HG03442 (cell line): ENCODE measurements around the gene FAM210B.
A peak's percentile ranks its signal among the peaks of the same experiment; 100 is the strongest.
"Not testable (repeated sequence)": the region's sequence is repeated elsewhere in the genome, so short reads cannot be mapped to it uniquely, and the experiment has no call there.

Experiments used
- ATAC-seq: cut with Tn5 transposase; IDR thresholded peaks from one replicate; pipeline ENCODE4 v1.9.1; 2021; ENCODE audit warnings: mild to moderate bottlenecking, moderate library complexity; ENCODE audit not compliant: unreplicated experiment

FAM210B gene

GRCh38 chr20:56391596-56392131, 32.9 kb downstream of the FAM210B start:
- ATAC-seq = peak; percentile 25

GRCh38 chr20:56392132-56392880, 33.5 kb downstream of the FAM210B start, which contains the start of the genes AURKA and CSTF1:
Gene AURKA, minus strand, starts transcription at chr20:56392215. Its CDS starts 4,018 bp downstream, at chr20:56388197.
Gene CSTF1, plus strand, starts transcription at chr20:56392645. Its CDS starts 2,908 bp downstream, at chr20:56395553.
- peak; percentile 91 for ATAC-seq

GRCh38 chr20:56392881-56393482, 34.2 kb downstream of the FAM210B start:
- ATAC-seq = no peak

- no peak for ATAC-seq
Measured at GRCh38 chr20:56393653-56394052, 34.9 kb downstream of the FAM210B start.

- no peak for ATAC-seq
Measured at GRCh38 chr20:56395166-56395565, 36.4 kb downstream of the FAM210B start.

DNA sequence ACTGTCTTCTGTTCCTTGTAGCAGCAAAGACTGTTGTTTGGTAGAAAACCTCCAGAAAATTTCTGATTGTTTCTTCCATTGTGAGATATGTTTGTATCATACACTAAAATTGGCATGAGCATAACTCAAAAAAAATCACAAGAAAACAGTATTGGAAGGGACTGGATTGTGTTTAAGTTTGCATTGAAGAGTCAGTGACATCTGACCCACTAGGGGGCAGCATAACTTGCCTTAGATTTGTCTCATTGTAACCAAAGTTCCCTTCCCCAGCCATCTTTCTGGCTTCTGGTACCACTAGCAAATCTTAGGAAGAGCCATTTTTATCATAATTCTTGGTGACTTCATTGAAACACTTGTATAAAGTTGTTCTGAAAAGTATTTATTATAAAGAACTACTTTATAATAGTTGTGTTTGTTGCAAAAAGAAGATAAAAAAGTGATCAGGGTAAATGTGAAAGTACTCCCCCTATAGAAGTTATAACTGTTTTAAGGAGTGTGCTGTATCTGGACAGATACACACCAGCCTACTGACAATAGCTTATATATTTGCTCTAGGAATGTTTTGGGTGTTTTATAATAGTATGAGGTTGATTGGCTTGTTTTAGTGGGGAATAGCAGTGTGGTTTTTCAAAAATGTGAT, 41.3 kb downstream of the FAM210B start:
- peak; percentile 46 for ATAC-seq

DNA sequence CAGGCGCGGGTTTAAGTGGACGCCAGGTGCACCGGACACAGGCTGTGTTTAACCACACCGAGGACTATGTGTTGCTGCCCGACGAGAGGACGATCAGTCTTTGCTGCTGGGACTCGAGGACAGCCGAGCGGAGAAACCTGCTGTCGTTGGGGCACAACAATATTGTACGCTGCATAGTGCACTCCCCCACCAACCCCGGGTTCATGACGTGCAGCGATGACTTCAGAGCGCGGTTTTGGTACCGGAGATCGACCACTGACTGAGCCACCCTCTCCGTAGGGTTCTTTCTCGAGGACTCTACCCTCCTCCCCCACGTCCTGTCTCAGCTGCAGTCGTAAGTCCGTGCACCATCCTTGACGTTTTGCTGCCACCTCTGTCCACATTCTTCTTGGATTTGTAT, 44.7 kb downstream of the FAM210B start:
- no peak for ATAC-seq

- not testable (repeated sequence) for ATAC-seq
Measured at GRCh38 chr20:56405356-56405755, 46.6 kb downstream of the FAM210B start.

DNA sequence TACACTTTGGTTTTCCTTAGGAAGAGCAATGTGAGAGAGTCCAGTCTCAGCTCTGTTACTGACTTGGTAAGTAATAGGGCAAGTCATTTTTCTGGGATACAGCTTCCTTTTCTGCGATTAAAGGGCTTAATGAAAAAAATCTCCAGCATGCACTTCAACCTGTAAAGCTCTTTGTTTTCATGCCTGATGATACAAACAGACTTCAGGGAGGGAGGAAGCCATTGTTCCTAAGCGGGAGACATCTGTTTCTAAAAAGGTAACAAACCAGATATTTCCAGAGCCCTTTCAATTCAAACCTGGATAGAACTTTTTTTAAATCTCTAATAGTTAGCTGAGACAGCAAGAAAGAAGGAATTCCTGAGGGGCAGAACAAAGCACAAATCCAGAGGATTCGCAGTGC, 48.1 kb downstream of the FAM210B start:
- ATAC-seq = no peak

GRCh38 chr20:56409521-56409920, 50.7 kb downstream of the FAM210B start:
- ATAC-seq = no peak

GRCh38 chr20:56409956-56410355, 51.2 kb downstream of the FAM210B start:
- ATAC-seq = no peak

- not testable (repeated sequence) for ATAC-seq
Measured at GRCh38 chr20:56411287-56411686, 52.5 kb downstream of the FAM210B start.

DNA sequence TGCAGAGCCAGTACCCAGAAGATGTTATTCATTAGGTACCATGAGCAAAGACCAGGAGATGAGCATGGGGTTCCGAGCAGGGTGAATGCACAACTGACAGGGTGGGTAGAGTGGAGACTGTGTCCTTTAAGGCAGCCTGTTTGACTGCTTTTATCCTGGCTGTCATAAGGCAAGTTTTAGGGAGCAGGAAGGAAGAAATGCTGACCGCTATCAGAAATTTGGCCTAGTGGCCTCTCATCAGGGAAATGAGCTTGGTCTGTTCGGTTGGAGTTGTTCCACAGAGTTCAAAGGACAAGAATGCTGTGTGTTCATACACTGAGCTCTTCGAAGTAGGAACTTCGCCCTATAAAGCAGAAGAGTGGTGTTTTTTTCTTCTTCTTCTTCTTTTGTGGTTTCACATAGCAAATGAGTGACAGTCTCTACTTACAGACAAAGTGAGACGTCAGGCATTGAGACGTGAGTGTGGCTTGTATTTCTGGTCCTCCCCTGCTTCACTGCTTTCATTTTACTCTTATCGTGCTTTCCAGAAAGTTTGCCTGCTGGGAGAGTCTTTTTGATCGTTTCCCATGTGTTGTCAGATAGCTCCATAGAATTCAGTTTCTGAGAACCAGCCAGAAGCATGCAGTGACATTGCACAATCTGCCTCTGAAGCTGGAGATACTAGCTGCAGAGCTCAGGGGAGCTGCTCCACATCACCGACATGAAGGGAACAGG, 53.1 kb downstream of the FAM210B start, which contains the start of gene CASS4:
TSS of gene CASS4 (plus strand) at position 502 of the 714 bp plus-strand sequence. CDS start at position 701, 199 bp downstream.
- peak; percentile 38 for ATAC-seq

- no peak for ATAC-seq
Measured at GRCh38 chr20:56412473-56412790, 53.7 kb downstream of the FAM210B start.

GRCh38 chr20:56412949-56413348, 54.2 kb downstream of the FAM210B start:
- ATAC-seq = no peak

DNA sequence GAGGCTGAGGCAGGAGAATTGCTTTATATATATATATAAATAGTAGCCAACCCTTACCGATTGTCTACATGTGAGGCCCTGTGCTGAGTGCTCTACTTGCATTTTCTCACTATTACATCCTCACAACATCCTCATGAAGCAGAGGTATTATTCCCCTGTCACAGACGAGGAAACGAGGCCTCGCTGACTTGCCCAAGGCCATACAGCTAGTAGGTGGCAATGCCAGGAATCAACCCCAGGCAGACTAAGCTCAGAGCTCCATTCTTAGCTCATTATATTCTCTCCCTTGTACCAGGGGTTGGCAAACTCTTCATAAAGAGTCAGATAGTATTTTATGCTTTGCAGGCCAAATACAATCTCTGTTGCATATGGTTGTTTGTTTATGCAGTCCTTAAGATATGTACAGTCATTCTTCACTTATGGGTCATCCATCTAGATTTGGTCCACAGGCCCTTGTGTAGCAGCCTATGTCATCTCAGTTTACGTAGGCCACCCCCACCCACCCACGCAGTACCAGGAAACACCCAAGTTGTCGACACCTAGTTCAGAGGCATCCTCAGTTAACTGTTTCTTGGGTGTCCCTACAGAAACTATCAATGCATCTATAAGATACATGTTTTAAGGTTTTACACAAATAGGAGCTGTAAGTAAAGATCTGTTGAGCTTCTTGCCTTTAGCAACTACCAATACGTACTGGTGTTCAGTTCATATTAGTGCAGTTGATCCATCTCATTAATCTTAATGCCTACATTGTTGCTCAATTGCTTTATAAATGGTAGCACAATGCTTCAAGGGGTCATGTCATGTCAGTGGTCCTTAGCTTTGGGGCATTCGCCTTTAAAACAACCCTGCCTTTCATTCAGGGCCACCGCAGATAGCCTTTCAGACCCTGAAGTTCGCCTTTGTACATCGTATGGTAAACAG, 56.3 kb downstream of the FAM210B start:
- no peak for ATAC-seq

- ATAC-seq = no peak
Measured at GRCh38 chr20:56417402-56417801, 58.6 kb downstream of the FAM210B start.

DNA sequence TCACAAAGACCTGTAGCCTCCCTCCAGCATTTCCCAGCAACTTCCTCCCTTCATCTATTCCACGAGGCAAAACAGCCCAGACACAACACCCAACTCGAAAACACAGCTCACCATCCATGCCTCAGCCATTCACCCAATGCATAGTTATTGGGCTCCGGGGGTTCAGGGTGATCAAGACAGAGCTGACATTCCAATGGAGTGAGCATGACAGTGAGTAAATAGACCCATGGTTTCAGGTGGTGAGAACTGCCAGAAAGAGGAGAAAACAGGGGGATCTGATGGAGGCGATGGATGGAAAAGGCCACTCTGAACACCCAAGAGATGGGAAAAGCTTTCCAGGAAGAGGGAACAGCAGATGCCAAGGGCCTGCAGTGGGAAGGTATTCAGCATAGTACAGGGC, 59.1 kb downstream of the FAM210B start:
- ATAC-seq = no peak
